COLO829 (cell line): ENCODE results near the gene RAP1GDS1.
"Not testable (repeated sequence)": the region's sequence is repeated elsewhere in the genome, so short reads cannot be mapped to it uniquely, and the experiment has no call there.

Source experiments
- DNase-seq: peaks from one replicate; pipeline ENCODE4 v3.0.0; 2012; ENCODE audit warnings: low spot score

RAP1GDS1 gene

DNA sequence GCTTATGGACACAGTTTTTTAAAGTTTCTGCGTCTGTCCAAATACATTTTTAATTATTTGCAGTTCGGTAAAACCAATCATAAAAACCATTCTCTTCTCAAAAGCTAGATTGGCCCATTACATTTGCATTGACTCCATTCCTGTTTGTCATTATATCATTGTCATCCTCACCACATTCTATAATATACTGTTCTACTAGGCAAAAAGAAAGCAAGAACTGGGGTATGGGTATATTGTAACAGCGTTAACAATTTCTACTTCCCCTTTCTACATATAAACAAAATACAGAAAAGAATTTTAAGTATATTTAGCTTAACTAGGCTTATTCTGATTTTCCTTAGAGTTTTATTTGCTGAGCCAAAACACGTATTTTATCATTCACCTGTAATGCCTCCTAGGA is 91.8 kb downstream of the RAP1GDS1 start:
- no peak for DNase-seq

DNA sequence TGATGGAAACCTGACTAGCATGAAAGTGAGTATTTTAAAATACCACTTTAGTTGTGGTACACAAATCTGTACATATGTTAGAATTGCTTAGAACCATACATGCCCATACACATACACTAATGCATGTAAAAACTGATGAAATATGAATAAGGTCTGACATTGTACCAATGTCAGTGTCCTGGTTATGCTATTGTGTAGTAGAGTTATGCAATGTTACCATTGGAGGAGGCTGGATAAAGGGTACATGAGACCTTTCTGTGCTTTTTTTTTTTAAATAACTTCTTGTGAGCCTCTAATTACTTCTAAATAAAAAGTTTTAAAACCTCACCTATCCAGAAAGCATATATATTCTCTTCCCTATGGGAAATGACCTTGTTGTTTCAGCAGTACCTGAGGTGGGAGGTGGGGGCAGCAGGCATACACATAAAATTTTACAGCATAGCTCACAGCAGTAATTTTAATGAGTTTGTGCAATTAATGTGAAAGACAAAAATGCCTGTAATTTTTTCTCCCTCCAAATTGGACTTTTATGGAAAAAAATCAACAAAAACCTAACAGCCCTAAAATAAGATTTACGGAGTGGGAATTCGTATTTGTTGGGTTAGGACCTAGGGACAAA is 97.6 kb downstream of the RAP1GDS1 start:
- no peak for DNase-seq

DNA sequence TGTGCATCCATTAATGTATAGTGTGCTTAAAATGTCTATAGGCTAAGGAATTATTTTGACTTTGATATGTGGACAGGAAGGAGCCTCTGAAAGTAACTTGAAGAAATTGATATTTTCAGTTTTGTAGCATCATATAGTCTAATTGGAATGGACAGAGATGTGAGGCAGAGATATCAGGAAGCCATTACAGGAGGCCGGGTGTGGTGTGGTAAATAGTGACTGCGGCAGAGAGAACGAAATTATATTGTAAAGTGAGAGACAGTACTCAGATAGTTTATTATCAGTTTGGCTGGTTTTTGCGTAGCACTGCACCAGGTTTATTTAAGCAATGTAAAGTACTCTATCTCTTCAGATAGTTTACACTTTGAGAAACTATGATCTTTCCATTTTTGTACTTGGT is 98.5 kb downstream of the RAP1GDS1 start:
- DNase-seq, result no peak

DNA sequence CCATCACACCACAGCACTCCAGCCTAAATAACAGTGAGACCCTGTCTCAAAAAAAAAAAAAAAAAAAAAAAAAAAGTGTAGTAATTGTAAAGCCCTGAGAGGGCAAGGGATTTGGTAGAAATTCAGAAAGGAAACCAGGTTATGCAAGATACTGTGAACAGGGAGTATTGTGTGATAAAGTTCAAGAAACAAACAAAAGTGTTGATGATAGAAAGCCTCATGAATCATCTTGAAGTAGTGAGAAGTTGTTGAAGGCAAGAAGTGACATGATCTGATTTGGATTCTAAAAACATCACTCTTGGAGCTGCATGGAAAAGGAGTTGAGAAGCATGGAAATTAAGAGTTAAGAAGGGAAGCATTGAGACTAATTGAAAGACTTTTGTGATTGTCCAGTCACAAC is 102.2 kb downstream of the RAP1GDS1 start:
- DNase-seq, result no peak

DNA sequence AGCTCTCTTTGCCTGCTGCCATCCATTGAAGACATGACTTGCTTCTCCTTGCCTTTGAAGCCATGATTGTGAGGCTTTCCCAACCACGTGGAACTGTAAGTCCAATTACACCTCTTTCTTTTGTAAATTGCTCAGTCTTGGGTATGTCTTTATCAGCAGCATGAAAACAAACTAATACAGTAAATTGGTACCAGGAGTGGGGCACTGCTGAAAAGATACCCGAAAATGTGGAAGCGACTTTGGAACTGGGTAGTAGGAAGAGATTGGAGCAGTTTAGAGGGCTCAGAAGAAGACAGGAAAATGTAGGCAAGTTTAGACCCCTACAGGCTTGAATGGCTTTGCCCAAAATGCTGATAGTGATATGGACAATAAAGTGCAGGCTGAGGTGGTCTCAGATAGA is 105.1 kb downstream of the RAP1GDS1 start:
- not testable (repeated sequence) for DNase-seq

DNA sequence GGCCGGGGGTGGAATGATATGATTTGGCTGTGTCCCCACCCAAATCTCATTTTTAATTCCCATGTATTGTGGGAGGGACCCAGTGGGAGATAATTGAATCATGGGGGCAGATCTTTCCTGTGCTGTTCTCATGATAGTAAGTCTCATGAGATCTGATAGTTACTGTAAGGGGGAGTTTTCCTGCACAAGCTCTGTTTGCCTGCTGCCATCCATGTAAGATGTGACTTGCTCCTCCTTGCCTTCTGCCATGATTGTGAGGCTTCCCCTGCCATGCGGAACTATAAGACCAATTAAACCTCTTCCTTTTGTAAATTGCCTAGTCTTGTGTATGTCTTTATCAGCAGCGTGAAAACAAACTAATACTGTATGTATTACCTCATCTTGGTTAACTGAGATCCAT is 106.8 kb downstream of the RAP1GDS1 start:
- not testable (repeated sequence) for DNase-seq

DNA sequence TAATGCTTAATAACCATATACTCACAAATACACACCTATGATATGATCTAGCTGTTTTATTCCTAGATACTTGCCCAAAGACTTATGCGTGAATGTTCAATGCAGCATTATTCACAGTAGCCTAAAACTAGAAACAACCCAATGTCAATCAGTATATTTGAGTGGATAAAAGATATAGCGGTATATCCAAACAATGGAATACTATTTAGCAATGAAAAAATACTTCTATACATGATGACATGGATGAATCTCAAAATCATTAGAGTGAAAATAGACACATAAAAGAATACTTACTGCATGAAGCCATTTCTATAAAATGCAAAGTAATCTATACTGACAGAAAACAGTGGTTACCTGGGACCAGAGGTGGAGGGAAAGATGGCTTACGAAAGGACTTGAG is 108.1 kb downstream of the RAP1GDS1 start:
- no peak for DNase-seq

DNA sequence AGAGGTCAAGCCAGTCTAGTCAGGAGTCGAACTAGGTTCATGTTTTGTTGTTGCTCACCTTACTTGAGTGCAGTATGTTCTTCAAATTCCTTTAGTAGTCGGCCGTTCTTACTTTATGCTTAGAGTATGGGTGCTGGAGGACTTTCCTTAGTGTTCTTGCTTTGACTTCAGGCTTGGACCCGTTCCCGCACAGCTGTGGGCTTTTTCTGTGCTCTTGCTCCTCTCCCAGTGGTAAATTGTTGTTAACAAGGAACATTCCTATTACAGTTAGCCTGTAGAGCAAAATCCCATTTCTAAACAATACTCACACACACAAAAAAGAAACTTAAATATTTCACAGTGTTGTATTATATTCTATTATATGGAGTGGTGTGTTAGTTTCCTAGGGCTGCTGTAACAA is 113.5 kb downstream of the RAP1GDS1 start:
- DNase-seq, result no peak

DNA sequence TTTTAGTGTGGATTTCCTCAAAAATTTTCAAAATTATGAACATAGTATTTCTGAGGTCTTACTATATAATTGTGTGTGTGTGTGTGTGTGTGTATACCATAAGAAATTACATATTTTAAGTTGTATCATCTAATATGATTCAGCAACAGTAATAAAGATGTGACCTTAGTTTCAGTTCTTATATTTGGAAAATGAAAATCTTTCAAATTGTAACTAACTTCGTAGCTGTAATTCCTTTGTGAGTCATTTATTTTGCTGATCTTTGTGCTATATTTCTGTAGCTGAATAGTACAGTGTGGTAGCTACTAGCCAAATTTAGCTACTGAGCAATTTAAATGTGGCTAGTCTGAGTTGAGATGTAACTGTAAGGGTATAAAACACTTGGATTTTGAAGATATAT is 116.4 kb downstream of the RAP1GDS1 start:
- no peak for DNase-seq

DNA sequence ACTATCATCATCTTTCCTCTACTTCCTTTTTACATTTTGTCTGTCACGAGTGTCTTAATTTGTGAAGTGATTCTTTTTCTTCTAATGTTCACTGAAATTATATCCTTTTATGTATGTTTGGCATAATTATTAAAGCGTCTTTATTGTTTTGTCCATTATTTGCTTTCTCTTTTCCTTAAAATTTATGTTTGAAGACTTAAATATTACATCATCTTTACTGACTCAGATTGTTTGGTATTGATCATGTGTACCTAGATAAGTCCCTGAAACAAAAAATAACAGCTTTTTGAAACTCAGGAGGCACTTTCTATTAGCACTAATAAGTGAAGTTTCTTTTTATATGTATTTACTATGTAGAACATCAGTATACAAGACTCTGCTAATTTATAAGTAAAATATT is 120.1 kb downstream of the RAP1GDS1 start:
- DNase-seq, result no peak

DNA sequence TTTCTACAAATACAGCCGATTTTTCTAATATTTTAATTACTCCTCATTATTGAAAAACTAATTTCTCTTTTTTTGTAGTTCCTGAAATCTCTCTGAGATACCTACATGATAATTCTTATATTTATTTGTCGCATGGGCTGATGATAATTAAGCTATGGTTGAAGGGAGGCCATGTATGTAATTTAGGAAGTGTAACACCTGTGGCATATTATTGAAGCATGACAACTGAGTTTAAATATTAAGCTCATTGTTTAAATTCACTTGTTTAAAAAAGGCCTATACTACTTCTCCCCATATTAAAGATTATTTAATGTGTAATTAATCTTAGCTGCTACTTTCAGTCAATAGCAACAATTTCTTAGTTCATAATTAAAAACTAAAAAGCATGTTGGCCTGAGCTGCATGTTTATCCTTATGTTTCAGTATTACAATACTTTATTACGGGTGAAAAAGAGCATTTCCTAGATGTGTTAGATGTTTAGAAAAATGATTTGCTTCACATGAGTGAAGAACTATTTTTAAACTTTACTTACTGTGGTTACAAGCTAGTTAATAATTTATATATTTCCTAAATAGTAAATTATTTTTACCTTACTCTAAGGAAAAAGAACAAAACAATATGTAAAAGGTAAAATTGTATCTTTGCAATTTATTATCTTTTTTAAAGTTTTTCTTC is 122.4 kb downstream of the RAP1GDS1 start:
- no peak for DNase-seq

DNA sequence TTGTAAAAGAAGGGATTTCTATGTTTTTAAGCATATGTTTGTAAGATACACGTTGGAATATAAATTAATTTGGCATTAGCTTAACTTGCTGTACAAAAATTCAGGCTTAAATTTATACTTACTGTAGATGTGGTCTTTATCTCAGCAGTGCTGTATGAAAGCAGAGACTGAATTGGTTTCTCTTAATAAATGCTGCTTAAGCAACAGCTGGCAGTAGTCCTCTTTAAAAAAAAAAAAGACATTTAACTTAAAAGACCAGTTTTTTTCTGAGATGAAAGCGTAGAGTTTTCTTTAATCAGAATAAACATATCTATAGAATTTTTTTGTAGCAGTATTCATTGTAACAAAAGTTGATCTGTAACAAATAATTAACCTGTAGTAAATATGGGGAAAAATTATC is 124.6 kb downstream of the RAP1GDS1 start:
- DNase-seq, result no peak

DNA sequence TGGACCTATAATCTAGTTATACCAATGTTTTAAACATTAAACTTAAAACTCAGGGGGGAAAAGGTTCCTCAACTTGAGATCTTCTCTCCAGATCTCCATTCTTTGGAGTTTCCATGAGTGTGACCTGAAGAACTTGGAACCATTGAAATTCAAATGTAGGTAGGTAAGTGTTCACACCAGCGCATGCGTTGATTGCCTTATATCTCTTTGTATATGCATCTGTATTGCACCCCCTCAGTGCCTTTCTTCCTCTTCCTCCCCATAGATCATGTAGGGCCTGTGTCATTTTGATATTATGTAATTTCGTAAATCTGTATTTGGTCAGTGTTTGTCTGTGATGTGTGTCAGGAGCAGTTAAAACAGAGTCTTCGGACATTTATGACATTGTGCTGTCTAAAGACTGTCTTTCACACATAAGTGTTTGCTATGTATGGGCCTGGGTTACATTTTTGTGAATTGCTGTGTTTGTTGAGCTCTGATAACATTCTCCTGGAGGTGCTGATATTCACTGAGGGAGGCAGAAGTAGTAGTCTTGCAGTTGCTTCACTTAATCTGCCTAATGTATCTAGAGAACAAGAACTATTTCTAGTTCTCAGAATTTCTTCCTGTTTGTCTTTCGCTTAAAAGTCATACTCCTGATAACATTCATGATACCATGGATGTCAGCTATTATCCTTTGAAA is 126.3 kb downstream of the RAP1GDS1 start:
- no peak for DNase-seq

DNA sequence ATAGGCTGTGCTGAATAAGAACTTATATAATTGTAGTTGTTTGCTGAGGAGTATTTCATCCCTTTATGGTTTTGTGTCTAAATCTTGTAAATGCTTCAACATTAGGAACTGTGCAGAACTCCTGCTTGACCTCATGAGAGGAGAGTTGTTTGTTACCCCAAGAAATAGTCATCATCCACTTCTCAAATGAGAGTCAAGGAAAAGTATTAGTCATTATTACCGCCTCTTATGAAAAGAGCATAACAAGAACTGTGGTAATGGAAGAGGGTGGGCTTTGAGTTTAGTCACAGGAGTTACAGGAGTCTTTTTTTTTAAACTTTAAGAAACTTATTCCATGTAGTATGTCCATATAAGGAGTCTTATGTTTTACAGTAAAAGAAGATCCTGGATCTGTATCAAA is 132.9 kb downstream of the RAP1GDS1 start:
- no peak for DNase-seq

DNA sequence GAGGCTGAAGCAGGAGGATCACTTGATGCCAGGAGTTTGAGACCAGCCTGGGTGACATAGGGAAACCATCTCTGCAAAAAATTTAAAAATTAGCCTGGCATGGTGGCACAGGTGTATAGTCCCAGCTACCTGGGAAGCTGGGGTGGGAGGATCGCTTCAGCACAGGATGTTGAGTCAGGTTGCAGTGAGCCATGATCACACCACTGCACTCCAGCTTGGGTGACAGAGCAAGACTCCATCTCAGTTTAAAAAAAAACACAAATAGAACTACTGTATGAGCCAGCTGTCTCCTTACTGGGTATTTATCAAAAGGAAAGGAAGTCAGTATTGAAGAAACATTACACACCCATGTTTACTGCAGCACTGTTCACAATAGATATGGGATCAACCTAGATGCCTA is 138.7 kb downstream of the RAP1GDS1 start:
- no peak for DNase-seq

DNA sequence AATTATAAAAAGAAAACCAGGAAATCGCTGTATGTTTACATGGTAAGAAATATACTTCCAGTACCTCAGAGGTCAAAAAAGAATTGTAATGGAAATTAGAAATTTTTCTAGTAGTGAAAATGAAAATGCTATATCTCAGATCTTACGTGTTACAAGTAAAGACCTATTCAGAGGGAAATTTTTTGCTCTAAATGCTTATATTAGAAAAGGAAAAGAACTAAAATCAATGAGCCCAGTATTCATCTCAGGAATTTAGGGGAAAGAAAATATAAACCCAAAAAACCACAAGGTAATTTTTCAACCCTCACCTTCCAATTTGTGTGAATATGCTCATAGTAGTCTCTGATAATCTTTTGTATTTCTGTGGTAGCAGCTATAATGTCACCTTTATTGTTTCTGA is 145.6 kb downstream of the RAP1GDS1 start:
- no peak for DNase-seq

DNA sequence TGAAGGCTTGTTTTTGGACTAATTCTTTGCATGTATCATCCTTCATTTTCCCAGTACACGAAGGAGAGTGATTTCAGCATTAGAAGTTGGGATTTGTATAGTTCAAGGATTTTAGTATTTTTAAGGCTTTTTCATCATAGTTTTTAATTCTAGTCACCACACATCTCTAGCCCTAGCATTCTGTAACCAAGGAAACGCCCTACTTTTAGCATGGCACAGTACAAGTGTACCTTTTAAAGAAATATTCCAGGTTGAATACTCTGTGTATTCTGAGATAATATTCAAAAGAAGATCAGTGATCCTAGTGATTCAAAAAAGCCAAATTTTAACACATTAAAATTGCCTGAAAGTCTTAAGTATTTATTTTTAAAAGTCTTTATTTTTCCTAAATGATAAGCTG is 150.5 kb downstream of the RAP1GDS1 start:
- DNase-seq, result no peak

DNA sequence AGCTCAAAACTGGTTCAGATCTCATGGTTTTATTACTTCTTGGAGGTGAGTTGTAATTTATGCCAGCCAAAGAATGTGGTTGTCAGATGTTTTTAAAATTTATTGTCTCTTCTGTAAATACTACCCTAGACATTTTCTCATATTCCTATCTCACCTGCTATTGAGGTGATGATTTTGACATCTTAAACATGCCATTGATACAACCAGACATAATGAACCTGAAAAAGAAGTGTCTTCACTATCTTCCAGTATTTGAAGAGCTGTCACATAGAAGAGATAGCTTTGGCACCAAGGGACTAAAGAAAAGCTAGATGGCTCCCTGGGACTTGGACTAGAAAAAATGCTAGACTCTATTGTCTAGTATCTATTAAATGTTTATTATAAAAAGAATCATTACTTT is 155.7 kb downstream of the RAP1GDS1 start:
- no peak for DNase-seq

DNA sequence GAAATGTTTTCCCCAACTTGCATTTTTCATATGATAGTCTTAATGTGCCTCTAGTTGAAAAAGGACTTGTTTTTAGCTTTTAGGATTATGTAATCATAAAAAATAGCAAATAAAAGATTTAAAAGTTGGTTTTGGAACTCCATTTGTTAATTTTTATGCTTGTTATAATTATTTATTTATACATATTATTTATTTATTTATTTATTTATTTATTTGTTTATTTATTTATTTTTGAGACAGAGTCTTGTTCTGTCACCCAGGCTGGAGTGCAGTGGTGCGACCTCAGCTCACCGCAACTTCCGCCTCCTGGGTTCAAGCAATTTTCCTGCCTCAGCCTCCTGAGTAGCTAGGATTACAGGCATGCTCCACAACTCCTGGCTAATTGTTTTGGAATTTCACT is 159.0 kb downstream of the RAP1GDS1 start:
- not testable (repeated sequence) for DNase-seq

DNA sequence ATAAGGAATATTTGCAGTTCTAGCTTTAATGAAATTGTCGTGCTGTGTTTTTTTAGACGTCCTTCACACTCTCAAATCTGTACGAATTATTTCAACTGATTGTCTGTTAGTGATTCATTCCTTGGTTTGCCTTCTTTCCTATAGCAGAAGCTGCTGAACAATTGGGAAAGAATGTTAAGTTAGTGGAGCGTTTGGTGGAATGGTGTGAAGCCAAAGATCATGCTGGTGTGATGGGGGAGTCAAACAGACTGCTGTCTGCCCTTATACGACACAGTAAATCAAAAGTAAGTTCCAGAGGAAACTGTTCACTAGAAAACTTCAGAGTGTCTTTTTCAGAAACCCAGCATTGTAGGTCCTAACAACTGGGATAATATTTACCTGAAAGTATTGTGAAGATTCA is 159.9 kb downstream of the RAP1GDS1 start:
- DNase-seq, result no peak

DNA sequence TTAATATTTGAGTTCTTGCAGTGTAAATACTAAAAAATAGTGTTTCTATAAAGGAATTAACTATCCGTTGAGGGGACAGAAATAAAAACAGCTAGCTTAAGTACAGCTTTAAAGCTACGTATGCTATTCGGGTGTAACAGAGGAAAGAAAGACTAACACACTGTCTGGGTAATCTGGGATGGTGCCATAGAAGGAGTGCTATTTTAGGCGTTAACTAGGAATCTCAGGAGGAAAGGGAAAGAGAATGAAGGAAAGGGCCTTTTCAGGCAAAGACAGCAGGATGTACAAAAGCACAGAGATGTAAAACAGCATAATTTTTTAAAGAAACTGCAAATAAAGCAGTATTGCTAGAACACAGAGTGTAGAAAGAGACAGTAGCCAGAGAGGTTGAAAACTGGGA is 161.8 kb downstream of the RAP1GDS1 start:
- DNase-seq, result no peak

DNA sequence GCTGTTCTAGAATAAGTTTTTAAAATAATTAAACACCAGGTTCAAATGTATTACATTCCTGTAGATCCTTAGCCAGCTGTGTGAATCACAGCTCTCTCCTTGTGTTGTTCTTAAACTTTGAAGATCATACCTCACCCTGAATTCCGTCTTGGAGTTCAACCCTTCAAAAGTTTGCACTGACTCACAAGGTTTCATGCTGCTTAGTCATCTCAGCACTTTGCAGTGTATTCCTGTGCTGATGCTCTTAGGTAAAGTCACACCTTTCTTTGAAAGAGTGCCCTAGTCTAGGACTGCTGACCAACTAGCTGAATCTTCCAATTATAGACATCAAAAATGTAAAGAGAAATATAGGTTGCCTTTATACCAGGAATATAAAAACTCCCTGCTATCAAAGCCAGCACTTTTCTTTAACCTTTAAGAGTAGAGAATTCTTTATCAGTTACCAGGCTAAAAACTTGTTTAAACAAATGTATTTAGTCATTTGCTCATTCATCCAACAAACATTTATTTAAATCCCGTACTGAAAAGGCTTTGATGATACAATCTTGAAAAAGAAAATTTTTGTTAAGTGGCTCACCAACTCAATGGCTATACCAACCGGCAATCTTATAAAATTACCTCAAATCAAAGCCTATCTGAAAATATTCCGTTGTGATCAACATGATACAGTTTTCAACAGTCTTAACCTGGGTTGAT is 169.7 kb downstream of the RAP1GDS1 start:
- no peak for DNase-seq

DNA sequence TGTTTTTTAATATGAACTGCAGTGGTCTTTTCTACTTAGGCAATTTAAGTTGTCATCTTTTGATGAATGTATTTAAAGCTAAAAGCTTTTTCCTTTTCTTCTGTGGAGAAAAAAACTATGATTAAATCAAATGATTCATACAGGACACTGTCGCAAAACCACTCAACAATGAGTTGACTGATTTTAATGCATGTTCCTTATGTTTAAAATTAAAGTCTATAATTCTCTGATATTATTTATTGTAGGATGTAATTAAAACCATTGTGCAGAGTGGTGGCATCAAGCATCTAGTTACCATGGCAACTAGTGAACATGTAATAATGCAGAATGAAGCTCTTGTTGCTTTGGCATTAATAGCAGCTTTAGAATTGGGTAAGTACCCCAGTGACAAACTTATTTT is 172.5 kb downstream of the RAP1GDS1 start:
- peak; percentile 13 for DNase-seq
